ENCODE data around the gene POLR1C. TPM values are rescaled to one million over a fixed set of nuclear protein-coding genes. Genes with fewer than 3 reads are reported as not detected.
A peak's percentile ranks its signal among the peaks of the same experiment; 100 is the strongest.
"Not testable (repeated sequence)": the region's sequence is repeated elsewhere in the genome, so short reads cannot be mapped to it uniquely, and the experiment has no call there.

The POLR1C gene
- total RNA-seq, 1 experiment from 2014 or later: 46.8 TPM

- no peak for DNase-seq (ENCODE audit: low spot score)
- in situ Hi-C loops (cut with HindIII; ENCODE audit: low sequenced_read_pairs): no loop called here
These were observed 23.6 kb downstream of the POLR1C start for GRCh38 chr6:43540507-43540906.

DNA sequence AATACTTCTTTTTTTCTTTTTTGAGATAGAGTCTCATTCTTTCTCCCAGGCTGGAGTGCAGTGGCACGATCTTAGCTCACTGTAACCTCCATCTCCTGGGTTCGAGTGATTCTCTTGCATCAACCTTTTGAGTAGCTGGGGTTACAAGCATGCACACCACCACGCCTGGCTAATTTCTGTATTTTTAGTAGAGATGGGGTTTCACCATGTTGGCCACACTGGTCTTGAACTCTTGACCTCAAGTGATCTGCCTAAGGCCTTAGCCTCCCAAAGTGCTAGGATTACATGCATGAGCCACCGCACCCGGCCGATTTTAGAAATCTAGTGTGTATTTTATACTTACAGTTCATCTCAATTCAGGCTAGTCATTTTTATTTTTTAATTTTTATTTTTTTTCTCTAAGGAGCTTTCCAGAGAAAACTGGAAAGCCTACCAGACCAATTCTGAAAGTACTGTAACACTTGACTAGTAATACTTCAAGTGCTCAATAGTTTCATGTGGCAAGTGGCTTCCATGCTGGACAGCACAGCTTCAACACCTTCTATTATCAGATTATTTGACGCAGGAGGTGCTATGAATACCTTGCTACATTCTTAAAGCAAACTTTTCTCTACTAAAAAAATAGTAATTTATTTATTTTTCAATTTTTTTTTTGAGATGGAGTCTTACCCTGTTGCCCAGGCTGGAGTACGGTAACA is 25.0 kb downstream of the POLR1C start:
- no peak for DNase-seq (ENCODE audit: low spot score)
- in situ Hi-C loops (cut with HindIII; ENCODE audit: low sequenced_read_pairs): no loop called here

- in situ Hi-C loops (cut with HindIII; ENCODE audit: low sequenced_read_pairs): no loop called here
- DNase-seq (ENCODE audit: low spot score): no peak
These were observed 27.6 kb downstream of the POLR1C start for GRCh38 chr6:43544461-43544860.

DNA sequence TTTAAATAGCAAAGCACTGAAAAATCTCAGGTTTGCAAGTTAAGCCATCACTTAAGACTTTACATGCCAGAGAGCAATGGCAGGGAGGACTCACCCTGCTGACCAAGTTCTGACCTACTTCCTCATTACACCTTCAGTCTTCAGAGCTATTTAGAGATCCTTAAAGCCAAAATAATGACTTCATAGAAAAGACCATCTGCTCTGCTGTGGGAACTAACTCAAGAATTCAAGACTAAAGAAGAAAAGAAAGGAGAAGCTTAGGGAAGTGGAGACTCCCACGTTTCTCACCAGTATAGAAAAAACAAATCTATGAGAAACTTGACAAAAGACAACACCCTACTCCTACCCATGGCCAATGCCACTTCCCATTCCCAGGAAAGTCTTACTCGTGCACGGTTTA is 30.3 kb downstream of the POLR1C start:
- DNase-seq (ENCODE audit: low spot score): peak; percentile 17
- in situ Hi-C loops (cut with HindIII; ENCODE audit: low sequenced_read_pairs): no loop called here

GRCh38 chr6:43557620-43558019 is 40.7 kb downstream of the POLR1C start:
- DNase-seq (ENCODE audit: low spot score); in situ Hi-C loops (cut with HindIII; ENCODE audit: low sequenced_read_pairs): not testable (repeated sequence)

DNA sequence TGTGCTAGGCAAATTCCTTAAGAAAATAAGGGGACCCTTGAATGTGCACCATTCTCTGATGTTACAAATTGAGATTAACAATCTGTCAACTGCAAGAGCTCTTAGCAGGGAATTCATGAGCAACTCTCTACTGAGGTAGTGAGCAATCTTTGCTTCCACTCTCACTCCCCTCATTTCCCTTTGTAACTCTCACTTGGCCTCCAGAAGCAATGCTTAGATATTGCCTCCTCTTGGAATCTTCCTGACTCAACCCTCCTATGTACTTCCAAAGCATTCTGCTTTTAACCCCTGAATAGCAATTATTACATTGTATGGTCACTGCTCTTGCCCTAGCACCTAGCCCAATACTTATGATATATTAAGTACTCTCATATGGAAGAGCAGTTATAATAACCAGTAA is 42.4 kb downstream of the POLR1C start:
- no peak for DNase-seq (ENCODE audit: low spot score)
- in situ Hi-C loops (cut with HindIII; ENCODE audit: low sequenced_read_pairs): no loop called here

DNA sequence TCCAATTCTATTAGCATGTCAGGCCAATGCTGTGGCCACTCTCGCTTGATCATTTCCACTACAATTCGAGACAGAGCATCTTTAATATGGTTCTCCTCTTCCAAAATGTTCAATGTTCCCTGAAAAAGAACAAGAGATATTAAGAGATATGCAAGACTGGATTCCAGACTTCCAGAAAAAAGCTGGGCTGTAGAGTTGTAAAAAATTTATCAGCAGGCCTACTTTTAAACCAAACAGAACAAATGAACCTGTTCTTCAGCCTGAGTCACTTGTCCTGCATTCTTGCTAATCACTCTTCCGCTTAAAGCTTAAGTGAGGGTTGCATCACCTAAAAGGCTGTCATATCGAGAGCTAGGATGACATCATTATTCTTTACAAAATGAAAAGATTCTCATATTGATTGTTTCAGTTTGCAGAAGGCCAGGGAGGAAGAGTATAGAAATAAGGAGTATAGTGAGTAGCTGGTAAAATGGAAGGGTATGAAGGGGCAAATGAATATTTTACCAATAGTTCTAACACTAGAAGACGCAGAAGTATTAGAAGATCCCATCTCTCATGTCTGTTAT is 54.1 kb downstream of the POLR1C start:
- DNase-seq (ENCODE audit: low spot score): no peak
- in situ Hi-C loops (cut with HindIII; ENCODE audit: low sequenced_read_pairs): no loop called here

Other genes with a start within 250 kb of the POLR1C start
- gene SLC22A7, start 218.8 kb upstream of the POLR1C start, total RNA-seq (2014; rRNA removed; shearing (Covaris generic)): not detected in 2 replicates
- gene CRIP3, start 208.3 kb upstream of the POLR1C start, total RNA-seq (2014; rRNA removed; shearing (Covaris generic)): not detected in 2 replicates
- gene ZNF318, start 147.4 kb upstream of the POLR1C start, total RNA-seq (2014; rRNA removed; shearing (Covaris generic)): 3.1 and 4.8 TPM in 2 replicates
- 11.0 and 17.3 TPM in 2 replicates for gene ABCC10, start 89.5 kb upstream of the POLR1C start, total RNA-seq (2014; rRNA removed; shearing (Covaris generic))
- gene DLK2, start 61.5 kb upstream of the POLR1C start, total RNA-seq (2014; rRNA removed; shearing (Covaris generic)): 3.1 and 3.4 TPM in 2 replicates
- 14.5 and 16.9 TPM in 2 replicates for gene TJAP1, start 39.5 kb upstream of the POLR1C start, total RNA-seq (2014; rRNA removed; shearing (Covaris generic))
- gene LRRC73, start 6.7 kb upstream of the POLR1C start, total RNA-seq (2014; rRNA removed; shearing (Covaris generic)): 0.03 TPM in 1 of 2 replicates, not detected in the other
- gene YIPF3, start 163 bp upstream of the POLR1C start, total RNA-seq (2014; rRNA removed; shearing (Covaris generic)): 49.4 and 92.9 TPM in 2 replicates
- 38.0 and 60.5 TPM in 2 replicates for gene XPO5, start 58.9 kb downstream of the POLR1C start, total RNA-seq (2014; rRNA removed; shearing (Covaris generic))
- gene POLH, start 59.1 kb downstream of the POLR1C start, total RNA-seq (2014; rRNA removed; shearing (Covaris generic)): 8.2 and 16.9 TPM in 2 replicates
- 46.0 and 47.0 TPM in 2 replicates for gene GTPBP2, start 112.2 kb downstream of the POLR1C start, total RNA-seq (2014; rRNA removed; shearing (Covaris generic))
- gene MAD2L1BP, start 118.8 kb downstream of the POLR1C start, total RNA-seq (2014; rRNA removed; shearing (Covaris generic)): 59.0 and 78.9 TPM in 2 replicates
- gene RSPH9, start 127.9 kb downstream of the POLR1C start, total RNA-seq (2014; rRNA removed; shearing (Covaris generic)): 0.92 and 1.6 TPM in 2 replicates
- gene MRPS18A, start 170.7 kb downstream of the POLR1C start, total RNA-seq (2014; rRNA removed; shearing (Covaris generic)): 70.5 and 89.4 TPM in 2 replicates